G401 (cell line): Measurements from ENCODE around the gene FARS2. TPM values are rescaled to one million over a fixed set of nuclear protein-coding genes. Genes with fewer than 3 reads are reported as not detected.
A peak's percentile ranks its signal among the peaks of the same experiment; 100 is the strongest.

Source experiments
- DNase-seq: peaks from one replicate; pipeline ENCODE4 v3.0.0-alpha.2; 2015; ENCODE audit warnings: low spot score
- in situ Hi-C: cut with HindIII; loops from 2 replicates; pipeline ENCODE4 v1.10.0; 2016; ENCODE audit warnings: low sequenced_read_pairs, mixed read lengths
- total RNA-seq: library from RNA; depleted of rRNA; stranded (reverse); fragments of >200 nt; shearing (Covaris generic); gene quantifications from 2 replicates; pipeline ENCODE4 v1.2.3, GENCODE V29; 2014; rRNA removed

Gene FARS2
- total RNA-seq, result 17.7 and 23.8 TPM in 2 replicates

- DNase-seq, result peak; percentile 92
- in situ Hi-C loops, result no loop called here
Observed at GRCh38 chr6:5260661-5261544, at the start of gene FARS2, which contains the start of gene LYRM4. FARS2 (plus strand) TSS chr6:5261513. LYRM4 (minus strand) TSS chr6:5260950; CDS start chr6:5260733, 217 bp downstream.

- in situ Hi-C loops, result no loop called here
- DNase-seq, result no peak
Observed at GRCh38 chr6:5213836-5214235, 47.5 kb upstream of the FARS2 start.

- in situ Hi-C loops, result no loop called here
- DNase-seq, result peak; percentile 50
Observed at GRCh38 chr6:5214570-5215052, 46.7 kb upstream of the FARS2 start.

GRCh38 chr6:5215159-5215558, 46.2 kb upstream of the FARS2 start:
- no peak for DNase-seq
- in situ Hi-C loops, result no loop called here

- no peak for DNase-seq
- in situ Hi-C loops, result no loop called here
Observed at GRCh38 chr6:5215799-5216198, 45.5 kb upstream of the FARS2 start.

- DNase-seq, result no peak
- in situ Hi-C loops, result no loop called here
Observed at GRCh38 chr6:5217356-5217755, 44.0 kb upstream of the FARS2 start.

GRCh38 chr6:5219011-5219691, 42.2 kb upstream of the FARS2 start:
- in situ Hi-C loops, result no loop called here
- DNase-seq, result no peak

- in situ Hi-C loops, result no loop called here
- DNase-seq, result no peak
Observed at GRCh38 chr6:5220443-5220842, 40.9 kb upstream of the FARS2 start.

GRCh38 chr6:5223309-5223708, 38.0 kb upstream of the FARS2 start:
- DNase-seq, result no peak
- in situ Hi-C loops, result no loop called here

GRCh38 chr6:5229356-5229755, 32.0 kb upstream of the FARS2 start:
- DNase-seq, result no peak
- in situ Hi-C loops, result no loop called here

- DNase-seq, result no peak
- in situ Hi-C loops, result no loop called here
Observed at GRCh38 chr6:5230081-5230480, 31.2 kb upstream of the FARS2 start.

GRCh38 chr6:5231289-5231688, 30.0 kb upstream of the FARS2 start:
- in situ Hi-C loops, result no loop called here
- DNase-seq, result no peak

- DNase-seq, result no peak
- in situ Hi-C loops, result no loop called here
Observed at GRCh38 chr6:5234874-5235273, 26.4 kb upstream of the FARS2 start.

- in situ Hi-C loops, result no loop called here
- DNase-seq, result no peak
Observed at GRCh38 chr6:5235830-5236229, 25.5 kb upstream of the FARS2 start.

GRCh38 chr6:5237805-5238204, 23.5 kb upstream of the FARS2 start:
- in situ Hi-C loops, result no loop called here
- DNase-seq, result no peak

GRCh38 chr6:5238336-5238735, 23.0 kb upstream of the FARS2 start:
- in situ Hi-C loops, result no loop called here
- DNase-seq, result no peak

- DNase-seq, result no peak
- in situ Hi-C loops, result no loop called here
Observed at GRCh38 chr6:5241252-5241651, 20.1 kb upstream of the FARS2 start.

GRCh38 chr6:5243069-5243468, 18.2 kb upstream of the FARS2 start:
- no peak for DNase-seq
- in situ Hi-C loops, result no loop called here

GRCh38 chr6:5246141-5247097, 14.9 kb upstream of the FARS2 start:
- in situ Hi-C loops, result no loop called here
- DNase-seq, result no peak
